Stimulated activated CD4-positive, alpha-beta T cell treated with anti-CD3 and anti-CD28 coated beads, Interleukin-15, amount 100 ng/mL, for 24 hours (primary cell): Measurements from ENCODE around the gene ASCL1.
A peak's percentile ranks its signal among the peaks of the same experiment; 100 is the strongest.

Experiments used
- DNase-seq: peaks from one replicate; pipeline ENCODE4 v3.0.0-alpha.2; 2020

The ASCL1 gene

DNA sequence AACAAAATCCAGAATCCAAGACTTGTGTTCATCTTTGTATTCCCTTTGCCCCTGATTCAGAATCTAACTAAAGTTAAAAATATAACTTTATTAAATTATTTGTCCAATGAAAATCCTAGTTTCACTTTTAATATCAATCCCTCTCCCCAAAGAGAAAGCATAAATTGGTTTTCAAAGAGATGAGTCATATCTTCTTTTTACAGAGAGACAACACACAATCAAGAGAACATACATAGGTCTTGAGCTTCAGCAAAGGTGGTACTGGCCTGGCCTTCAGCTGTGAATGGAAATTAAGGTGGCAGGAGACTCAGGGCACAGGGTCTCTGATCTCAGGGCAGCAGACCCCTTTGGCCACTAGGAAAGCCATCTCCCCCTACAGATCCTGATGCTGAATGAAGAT, 4.3 kb upstream of the ASCL1 start:
- DNase-seq = no peak

DNA sequence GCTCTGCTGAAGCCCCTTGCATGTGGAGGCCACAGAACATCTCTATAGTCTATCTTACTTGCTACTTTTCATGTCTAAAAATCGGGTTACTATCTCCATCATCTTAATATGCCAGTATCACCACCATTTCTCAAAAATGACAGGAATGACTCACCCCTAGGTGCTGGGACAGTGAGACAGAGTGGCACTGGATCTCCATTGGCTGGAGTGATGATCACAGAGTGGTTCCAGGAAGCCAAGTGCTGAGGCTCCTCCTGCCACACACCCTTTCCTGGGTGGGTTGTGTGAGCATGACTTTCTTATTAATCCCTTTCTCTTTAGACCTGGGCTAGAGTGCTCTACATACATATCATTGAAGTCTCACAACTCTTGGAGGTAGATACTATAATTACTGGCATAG, 3.3 kb upstream of the ASCL1 start:
- peak; percentile 31 for DNase-seq

DNA sequence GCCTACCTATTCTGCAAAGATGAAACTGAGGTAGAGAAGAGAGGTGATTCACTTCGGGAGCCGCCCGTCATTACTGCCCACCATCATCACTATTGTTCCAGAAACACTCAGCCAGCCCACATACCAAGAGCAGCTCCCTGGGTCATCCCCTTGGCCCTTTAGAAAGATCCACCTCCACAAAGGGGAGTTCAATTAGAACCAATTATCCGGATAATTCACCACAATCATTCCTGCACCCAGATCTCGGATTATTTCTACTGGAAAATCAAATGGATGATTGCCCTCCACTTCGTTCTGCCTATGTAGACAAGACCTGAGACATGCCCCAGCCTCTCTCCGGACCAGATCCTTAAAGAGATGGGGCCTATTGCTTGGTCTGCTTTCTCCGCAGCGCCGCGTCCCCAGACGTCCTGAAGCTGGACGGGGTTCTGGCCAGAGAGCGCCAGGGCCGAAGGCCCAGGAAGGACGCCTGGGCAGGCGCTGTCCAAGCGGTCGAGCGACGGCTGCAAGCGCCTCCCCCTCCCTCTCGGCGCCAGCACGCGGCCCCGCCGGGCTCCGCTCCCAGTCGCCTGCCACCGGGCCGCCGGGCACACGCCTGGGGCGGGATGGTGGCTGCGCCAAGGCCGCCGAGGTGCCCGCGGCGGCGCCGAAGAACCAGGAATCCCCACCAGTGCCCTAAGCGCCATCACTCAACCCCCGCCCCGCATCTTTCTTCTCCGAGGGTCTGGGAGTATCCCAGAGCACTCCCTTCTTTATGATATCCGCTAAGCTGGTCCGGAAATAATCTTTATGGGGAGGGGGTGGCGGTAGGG, 1.3 kb upstream of the ASCL1 start:
- no peak for DNase-seq

DNA sequence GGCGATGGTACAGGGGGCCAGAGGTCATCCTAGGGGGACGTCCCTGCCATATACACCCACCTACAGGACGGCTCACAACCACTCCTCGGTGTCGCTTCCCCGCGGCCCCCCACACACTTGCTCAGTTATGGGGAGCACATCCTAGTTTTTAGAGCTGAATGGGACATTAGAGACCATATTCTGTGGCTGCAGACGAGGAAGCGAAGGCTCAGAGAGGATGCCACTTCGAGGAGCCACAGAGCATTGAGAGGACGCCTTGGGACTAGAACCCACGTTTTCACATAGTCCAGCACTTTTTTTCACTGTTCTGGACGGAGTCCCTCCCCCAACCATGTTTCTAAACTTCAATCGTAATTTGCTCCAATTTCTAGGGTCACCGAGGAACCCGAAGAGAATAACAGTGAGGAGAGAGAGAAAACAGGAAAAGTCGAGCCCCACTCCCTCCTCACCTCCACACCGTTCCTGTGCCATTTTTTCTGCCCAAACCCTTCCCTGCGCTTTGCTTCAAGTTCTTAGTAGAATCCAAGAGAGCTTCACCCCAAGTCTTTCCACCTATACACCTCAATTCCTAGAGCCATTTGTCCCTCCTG, 641 bp upstream of the ASCL1 start:
- DNase-seq = no peak

DNA sequence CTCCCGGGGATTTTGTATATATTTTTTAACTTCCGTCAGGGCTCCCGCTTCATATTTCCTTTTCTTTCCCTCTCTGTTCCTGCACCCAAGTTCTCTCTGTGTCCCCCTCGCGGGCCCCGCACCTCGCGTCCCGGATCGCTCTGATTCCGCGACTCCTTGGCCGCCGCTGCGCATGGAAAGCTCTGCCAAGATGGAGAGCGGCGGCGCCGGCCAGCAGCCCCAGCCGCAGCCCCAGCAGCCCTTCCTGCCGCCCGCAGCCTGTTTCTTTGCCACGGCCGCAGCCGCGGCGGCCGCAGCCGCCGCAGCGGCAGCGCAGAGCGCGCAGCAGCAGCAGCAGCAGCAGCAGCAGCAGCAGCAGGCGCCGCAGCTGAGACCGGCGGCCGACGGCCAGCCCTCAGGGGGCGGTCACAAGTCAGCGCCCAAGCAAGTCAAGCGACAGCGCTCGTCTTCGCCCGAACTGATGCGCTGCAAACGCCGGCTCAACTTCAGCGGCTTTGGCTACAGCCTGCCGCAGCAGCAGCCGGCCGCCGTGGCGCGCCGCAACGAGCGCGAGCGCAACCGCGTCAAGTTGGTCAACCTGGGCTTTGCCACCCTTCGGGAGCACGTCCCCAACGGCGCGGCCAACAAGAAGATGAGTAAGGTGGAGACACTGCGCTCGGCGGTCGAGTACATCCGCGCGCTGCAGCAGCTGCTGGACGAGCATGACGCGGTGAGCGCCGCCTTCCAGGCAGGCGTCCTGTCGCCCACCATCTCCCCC, 777 bp downstream of the ASCL1 start:
- DNase-seq = peak; percentile 47

DNA sequence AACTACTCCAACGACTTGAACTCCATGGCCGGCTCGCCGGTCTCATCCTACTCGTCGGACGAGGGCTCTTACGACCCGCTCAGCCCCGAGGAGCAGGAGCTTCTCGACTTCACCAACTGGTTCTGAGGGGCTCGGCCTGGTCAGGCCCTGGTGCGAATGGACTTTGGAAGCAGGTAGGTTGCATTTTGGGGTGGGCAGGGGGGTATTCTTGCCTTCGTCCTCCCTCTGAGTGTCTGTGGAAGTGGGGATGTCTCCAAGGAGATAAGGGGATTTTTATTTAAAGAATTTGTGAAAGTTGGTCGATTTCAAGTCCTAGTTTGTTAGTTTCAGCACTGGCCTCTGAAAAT, 1.3 kb downstream of the ASCL1 start:
- DNase-seq = no peak

DNA sequence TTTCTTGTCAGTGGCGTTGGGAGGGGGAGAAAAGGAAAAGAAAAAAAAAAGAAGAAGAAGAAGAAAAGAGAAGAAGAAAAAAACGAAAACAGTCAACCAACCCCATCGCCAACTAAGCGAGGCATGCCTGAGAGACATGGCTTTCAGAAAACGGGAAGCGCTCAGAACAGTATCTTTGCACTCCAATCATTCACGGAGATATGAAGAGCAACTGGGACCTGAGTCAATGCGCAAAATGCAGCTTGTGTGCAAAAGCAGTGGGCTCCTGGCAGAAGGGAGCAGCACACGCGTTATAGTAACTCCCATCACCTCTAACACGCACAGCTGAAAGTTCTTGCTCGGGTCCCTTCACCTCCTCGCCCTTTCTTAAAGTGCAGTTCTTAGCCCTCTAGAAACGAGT, 1.9 kb downstream of the ASCL1 start:
- no peak for DNase-seq

DNA sequence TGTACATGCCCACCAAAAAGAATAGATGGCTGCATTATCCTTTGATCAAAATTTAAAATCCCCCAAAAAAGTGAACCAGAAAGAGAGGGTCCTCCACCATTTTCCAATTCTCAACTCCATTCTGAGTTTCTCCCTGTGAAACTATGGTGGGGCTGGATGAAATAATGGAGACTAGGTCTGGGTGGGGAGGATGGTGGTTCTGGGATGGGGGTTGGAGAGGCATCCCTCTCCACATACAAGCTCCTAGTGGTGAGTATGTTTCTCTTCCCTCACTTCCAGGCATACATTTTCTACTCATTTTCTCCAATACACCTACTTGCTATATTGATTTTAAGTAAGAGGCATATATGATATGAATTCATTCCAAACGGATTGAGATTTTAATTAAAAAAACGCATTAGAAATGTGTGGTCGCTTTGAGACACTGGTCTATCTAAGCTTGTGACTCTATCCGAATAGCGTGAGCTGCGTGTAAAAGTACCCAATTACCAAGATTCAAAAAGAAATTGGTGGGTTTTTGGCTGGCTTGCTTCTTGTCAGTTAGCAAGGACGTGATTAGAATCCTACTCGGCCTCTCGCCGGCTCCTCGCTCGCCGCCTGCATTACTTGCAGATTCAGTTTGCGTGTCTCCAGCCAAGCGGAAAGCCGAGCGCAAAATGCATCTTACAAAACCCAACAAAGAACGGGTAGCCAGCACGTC, 3.4 kb downstream of the ASCL1 start:
- DNase-seq = no peak

DNA sequence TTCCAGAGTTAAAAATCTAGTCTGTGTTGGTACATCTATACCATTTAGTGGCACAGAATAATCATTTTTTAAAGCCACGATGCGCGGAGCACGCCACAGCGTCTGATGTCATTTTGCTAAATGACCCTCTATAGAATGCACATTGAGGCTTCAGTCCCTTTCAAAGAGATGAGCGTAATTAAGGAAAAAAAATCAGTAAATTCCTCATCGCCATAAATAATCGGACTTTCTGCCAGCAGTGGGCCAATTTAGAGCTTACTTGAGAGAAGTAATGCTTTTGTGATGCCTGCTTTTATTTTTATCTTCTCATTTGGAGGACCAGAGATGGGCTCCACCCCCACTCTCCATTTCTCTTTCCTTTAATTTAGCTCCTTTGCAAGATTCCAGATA, 4.0 kb downstream of the ASCL1 start:
- DNase-seq = no peak

DNA sequence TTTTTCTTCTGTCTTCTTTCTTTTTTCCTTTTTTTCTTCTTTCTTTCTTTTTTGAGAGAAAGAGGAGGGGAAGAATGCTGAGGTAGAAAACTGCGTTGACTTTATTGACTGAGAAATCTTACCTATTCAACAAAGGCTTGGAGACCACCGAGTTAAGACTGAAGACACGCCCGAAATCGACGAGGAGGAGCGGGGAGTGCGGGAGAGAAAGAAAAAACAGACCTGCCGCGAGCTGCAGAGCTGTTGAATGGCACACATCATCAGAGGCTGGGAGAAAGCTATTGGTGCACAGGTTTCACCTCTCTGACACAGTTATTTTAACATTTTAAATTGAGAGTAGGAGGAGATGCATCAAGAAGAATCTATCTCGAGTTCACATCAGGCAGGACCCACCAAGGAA, 5.1 kb downstream of the ASCL1 start:
- no peak for DNase-seq

DNA sequence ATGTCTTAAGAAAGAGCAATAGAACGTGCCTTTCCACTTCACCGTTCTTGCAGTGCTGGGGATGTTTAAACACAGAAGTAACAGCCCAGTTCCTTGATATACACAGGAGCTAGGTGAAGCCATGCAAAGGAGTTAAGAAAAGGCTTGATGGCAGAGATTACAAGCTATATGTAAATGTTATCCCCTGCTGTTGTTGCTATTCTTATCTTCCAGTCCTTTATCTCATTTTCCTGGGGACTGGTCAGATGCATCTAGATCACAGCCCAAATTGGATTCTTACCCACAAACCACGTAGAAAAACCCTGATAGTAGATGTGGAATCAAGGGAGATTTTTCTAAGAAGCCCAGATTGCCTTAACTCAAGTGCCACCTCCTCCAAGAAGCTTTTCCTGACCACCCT, 5.5 kb downstream of the ASCL1 start:
- DNase-seq = no peak

DNA sequence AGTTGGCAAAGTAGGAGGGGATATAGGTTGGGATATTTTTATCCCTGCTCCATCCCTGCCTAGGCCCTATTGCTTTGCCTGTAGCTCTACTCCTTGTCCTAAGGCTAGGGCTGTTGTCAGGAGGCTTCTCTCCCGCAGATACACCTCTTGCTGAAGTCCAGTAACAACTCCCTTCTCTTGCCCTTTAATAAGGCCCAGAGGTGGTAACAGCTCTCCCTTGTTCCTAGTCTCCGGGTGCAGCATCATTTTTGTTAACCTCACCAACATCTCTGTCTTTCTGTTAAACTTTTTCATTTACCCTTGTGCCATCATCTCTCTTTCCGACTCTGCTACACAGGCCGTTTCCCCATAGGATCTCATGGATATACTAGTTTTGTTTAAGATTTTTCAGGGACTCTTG, 6.3 kb downstream of the ASCL1 start:
- no peak for DNase-seq

DNA sequence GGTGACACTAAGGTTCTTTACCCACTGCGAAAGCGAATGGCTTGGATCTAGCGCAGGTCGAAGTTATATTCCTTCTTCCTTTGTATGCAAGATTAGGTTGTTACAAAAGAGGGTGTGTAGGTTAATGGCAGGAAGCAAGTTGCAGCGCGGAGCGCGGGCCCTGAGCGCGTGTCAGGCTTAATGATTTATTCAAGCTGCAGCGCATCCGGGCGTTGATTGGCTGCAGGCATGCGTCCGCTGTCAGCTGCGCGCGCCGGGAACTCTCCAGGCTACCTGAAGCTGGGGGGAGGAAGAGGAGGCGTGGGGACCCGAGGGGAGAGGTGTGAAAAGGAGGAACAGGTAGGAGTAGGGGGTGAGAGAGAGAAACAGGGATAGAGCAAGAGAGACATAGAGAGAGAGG, 7.4 kb downstream of the ASCL1 start:
- peak; percentile 41 for DNase-seq

DNA sequence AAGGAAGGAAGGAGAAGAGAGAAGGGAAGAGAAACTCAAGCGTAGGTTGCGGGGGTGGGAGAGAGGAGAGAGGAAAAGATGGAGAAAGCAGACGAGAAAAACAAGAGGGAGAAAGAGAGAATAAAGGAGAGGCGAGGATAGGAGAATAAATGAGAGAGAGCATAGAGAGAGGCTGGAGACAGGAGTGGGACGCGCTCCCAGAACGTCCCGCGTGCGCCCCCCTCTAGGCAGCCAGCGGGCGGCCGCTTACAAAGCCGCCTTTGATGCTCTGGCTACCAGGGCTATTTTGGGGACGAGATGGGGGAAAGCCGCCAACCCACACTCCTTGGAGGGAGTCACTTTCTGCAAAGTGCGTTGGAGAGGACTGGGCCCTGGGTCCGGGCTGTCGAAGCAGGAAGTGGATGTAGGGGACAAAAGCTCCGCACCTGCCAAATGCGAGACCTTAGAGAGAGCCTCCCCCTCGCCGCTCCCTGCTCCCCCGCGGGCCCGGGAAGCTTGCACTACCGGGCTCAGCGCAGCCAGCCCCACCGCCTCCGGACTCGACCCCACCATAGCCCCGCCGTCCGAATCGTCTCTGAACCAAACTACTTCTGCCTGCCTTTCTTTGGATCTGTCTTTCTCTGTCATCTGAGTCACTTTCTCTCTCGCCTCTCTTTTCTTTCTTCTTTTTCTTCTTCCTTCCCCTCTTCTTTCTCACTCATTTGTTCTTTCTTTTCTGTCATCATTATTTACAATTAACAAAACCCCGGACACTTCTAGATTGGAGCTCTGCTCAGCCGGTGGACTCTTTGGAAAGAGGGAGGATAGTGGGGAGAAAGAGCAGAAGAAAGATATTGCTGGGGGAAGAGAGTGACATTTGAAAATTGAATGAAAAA, 8.0 kb downstream of the ASCL1 start:
- DNase-seq = no peak

DNA sequence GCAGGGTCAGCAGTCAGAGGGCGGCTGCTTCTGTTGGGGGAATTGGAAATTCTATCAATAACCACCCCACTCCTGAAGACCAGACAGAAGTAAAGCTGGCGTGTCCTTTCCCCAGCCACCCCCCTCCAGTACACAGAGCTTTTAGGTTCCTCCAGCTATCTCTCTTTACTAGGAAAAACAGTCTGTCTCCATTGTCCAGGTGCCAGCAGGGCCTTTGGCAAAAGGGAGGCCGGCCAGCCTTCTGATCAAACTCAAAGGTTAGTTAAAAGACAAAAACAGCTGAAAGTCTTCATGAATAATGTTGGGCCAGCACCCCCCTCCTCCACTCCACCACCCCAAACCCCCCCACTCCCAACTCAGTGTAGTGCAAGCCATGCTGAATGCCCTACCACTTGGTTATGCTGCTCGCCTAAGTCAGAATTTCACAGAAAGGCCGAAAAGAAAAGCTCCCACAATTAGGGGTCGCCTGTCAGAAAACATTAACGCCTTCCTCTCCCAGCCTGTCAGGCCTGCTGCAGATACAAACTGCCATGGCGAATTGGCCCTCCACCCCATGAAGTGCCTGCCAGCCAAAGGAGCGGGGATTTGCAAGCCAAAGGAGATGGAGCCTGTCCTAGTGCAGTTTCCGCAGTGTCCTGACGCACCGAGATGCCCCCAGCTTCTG, 8.9 kb downstream of the ASCL1 start:
- DNase-seq = no peak

DNA sequence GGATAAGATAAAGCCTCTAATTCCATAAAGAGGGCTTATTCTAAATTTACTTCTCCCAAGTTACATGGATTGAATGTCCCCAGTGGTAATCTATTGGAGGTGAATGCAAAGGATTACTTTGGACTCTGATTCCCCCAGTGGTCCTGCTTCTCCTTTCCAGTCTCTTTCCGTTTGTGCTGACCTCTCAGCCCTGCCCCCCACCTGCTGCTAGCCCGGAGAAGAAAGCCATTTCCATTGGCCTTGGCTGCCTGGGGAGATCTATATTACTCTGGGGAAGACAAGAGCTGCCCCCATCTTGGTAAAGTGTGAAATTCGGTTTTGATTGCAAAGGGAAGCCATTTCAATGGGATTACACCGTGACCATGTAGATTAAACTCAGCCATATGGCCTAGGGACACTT, 13.3 kb downstream of the ASCL1 start:
- no peak for DNase-seq

DNA sequence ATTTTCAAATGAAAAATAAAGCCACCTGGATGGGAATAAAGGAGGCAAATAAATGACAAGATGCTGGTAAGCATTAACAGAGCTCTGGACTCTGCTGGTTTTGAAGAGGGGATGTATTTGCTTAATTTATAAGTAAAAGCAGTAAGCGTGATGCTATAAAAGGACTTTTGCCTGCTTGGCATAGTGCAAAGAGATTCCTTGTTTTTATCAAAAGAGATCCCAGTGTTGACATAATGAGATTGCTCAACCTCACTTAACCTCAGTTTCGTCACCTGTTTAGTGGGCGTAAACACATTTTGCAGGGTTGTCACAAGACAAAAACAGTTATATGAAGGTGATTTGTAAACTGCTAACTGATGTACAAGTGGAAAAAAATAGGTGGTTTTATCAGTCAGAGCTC, 13.8 kb downstream of the ASCL1 start:
- no peak for DNase-seq

DNA sequence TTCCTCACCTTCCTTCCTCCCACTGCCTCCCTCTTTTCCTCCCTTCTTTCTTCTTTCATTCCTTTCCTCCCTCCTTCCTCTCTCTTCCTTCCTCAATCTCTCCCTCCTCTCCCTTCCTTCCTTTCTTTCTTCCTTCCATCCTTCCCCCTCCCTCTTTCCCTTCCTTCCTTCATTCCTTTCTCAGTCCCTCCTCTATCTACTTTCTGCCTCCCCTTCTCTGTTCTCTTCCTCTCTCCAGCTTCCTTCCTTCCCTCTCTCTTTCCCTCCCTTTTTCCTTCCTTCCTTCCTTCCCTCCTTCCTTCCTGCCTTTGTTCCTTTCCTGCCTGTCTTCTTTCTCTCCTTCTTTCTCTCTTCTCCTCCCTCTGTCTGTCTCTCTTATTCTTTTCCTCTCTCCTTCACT, 16.1 kb downstream of the ASCL1 start:
- no peak for DNase-seq

DNA sequence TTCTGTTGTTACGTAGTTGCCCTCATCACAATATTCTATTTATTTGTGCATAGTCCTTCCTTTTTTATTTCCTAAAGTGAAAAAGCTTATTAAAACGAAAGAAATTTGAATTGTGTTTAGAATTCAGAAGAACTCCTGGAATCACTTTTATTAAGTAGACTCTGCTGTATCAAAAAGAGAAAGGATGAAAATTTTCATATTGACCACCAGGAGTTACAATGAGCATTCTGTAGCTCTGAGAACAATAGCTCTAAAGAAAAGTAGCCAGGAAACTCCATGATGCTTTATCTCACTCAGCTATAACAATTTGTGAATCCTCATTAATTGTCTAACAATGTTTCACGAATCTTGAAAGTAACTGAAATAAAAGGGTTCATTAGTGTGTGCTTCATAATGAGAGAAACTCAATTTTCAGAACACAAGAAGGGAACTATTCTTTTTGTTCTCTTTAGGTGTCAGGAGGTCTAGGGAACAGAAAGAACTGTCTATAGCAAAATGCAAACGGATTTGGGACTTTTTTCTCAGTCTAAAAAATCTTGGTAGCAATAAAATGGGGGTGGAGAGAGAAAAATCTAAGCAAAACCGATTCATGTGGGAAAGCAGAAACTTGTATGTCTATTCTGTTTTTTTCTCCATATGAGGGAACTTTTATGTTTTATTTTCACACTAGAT, 19.3 kb downstream of the ASCL1 start:
- DNase-seq = no peak

DNA sequence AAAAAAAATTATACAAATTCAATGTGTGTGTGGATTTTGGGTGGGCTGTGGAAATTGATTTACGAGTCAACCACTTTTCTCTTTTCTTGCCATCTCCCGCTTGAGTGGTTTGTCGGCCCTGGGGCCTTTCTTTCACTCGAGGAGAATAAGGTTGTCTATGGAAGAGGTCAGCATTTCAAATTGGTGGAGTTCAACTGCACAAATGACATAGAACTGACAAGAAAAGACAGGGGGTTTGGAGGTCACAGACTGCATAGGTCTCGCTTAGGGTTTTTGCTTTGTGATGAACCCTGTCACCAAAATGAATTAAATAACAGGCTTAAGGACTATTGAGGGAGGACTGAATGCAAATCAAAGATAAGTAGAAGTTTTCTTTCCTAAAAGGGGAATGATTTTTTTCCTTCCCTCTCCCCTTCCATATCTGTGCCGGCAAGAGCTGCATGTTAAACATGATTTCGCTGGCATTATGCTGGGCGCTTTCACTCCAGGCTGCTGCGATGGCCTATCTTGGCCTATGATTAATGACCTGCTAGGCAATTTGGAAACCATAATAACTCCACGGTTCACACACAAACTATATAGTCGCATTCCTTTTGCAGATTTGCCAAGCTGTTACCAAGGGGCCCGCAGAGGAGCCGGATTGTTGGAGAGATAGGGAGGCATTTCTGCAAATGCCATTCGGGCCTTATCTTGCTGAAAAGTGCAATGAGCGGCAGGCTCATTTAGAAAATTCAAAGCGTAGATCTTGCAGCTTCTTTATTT, 20.7 kb downstream of the ASCL1 start:
- DNase-seq = no peak

DNA sequence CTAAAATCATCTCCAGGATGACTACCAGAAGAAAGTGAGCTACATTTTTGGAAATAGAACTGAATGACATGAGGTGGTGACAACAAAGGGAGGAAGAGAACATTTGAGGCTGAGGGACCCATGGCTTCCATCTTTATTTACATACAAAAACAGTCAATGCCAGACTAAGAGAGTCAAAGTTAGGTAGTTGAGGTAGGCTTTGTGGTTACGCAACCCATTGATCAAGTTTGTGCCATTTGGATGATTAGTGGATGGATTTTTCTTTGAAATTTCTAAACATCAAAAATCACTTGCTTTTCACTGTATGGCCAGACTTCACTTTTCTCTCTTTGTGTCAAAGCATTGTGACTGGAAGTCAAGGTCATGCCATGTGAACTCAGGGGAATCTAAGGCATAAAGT, 22.9 kb downstream of the ASCL1 start:
- DNase-seq = no peak
